Measurements from ENCODE around the gene MAMSTR. TPM values are rescaled to one million over a fixed set of nuclear protein-coding genes. Genes with fewer than 3 reads are reported as not detected.
A peak's percentile ranks its signal among the peaks of the same experiment; 100 is the strongest.

MAMSTR gene
- total and polyA plus RNA-seq, 9 of the 15 experiments (the other 6 are each of a cell fraction or from before 2014, with no cell fraction given) = 0.08 to 1.00 (median 0.40) TPM; not detected in 1

- TF ChIP-seq, protein P1, sequence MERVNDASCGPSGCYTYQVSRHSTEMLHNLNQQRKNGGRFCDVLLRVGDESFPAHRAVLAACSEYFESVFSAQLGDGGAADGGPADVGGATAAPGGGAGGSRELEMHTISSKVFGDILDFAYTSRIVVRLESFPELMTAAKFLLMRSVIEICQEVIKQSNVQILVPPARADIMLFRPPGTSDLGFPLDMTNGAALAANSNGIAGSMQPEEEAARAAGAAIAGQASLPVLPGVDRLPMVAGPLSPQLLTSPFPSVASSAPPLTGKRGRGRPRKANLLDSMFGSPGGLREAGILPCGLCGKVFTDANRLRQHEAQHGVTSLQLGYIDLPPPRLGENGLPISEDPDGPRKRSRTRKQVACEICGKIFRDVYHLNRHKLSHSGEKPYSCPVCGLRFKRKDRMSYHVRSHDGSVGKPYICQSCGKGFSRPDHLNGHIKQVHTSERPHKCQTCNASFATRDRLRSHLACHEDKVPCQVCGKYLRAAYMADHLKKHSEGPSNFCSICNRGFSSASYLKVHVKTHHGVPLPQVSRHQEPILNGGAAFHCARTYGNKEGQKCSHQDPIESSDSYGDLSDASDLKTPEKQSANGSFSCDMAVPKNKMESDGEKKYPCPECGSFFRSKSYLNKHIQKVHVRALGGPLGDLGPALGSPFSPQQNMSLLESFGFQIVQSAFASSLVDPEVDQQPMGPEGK (CRISPR knock-in tag; IDR thresholded peaks at IDR 0.05; ENCODE audit: borderline replicate concordance) = no peak
- TF ChIP-seq SP1 (CRISPR knock-in tag; IDR thresholded peaks at IDR 0.05) = peak; percentile 82
- TF ChIP-seq ERF (CRISPR knock-in tag; IDR thresholded peaks at IDR 0.05) = 0 out of 2 replicates have a peak, but pooled peaks have one; percentile 28
- TF ChIP-seq TOE1 (IDR thresholded peaks at IDR 0.05; ENCODE audit: borderline replicate concordance) = peak; percentile 47; the same call in 1 of the 2 replicates
- no peak for TF ChIP-seq TOE1 (CRISPR knock-in tag; IDR thresholded peaks at IDR 0.05; ENCODE audit: borderline replicate concordance, low read depth)
- TF ChIP-seq IFI16 (CRISPR knock-in tag; IDR thresholded peaks at IDR 0.05) = no peak
- peak; percentile 93 for TF ChIP-seq NFYB (IDR thresholded peaks at IDR 0.05; ENCODE audit: extremely low read depth, insufficient read length)
- peak; percentile 57 for TF ChIP-seq POU5F1 (IDR thresholded peaks at IDR 0.05; ENCODE audit: borderline replicate concordance, low read depth, low read length, partially characterized antibody)
- TF ChIP-seq KAT8 (IDR thresholded peaks at IDR 0.05; ENCODE audit: low read depth) = no peak
- TF ChIP-seq ZBTB40 (IDR thresholded peaks at IDR 0.05) = 0 out of 2 replicates have a peak, but pooled peaks have one; percentile 38
- no peak for TF ChIP-seq ZBTB40 (CRISPR knock-in tag; IDR thresholded peaks at IDR 0.05)
- no peak for TF ChIP-seq MTA2 (IDR thresholded peaks at IDR 0.05; ENCODE audit: low read depth)
Observed at GRCh38 chr19:48713864-48714755, 5.4 kb downstream of the MAMSTR start (continued).

Data from K562 (cell line).